Fibroblast of pulmonary artery (primary cell): ENCODE results near the gene DCAF17.
"Not testable (repeated sequence)": the region's sequence is repeated elsewhere in the genome, so short reads cannot be mapped to it uniquely, and the experiment has no call there.

Experiments
- DNase-seq: peaks from one replicate; pipeline ENCODE4 v3.0.0-alpha.2; 2010; ENCODE audit warnings: low read depth
- H3K4me3 ChIP-seq: replicated peaks from 2 replicates; pipeline ENCODE4 v1.5.1; 2011; ENCODE audit warnings: low read depth, mild to moderate bottlenecking, control low read depth, low read length, moderate library complexity
- TF ChIP-seq, protein P1 (sequence below): IDR thresholded peaks from 2 replicates; pipeline ENCODE4 v1.5.1; 2011; ENCODE audit warnings: mild to moderate bottlenecking, control low read depth, low read length, inconsistent platforms; ENCODE audit errors: missing control alignments

DCAF17 gene

DNA sequence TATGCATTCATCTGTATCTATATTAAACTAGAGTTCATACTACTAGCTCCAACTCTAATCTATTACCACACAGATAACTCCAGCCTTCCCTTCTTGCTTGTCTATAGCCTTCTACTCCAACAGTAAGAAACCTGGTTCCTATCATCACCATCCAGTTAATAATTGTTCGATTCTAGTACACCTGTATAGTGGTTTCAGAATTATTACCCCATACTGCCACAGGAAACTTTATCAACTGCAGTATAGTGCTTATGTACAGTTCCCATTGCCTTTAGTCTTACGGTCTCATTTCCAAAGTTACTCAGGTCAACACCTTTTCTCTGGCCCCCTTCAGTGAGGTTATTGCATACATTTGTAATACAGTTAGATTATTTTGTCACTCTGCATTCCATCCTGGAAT is 14.7 kb upstream of the DCAF17 start:
- no peak for DNase-seq
- TF ChIP-seq, protein P1, sequence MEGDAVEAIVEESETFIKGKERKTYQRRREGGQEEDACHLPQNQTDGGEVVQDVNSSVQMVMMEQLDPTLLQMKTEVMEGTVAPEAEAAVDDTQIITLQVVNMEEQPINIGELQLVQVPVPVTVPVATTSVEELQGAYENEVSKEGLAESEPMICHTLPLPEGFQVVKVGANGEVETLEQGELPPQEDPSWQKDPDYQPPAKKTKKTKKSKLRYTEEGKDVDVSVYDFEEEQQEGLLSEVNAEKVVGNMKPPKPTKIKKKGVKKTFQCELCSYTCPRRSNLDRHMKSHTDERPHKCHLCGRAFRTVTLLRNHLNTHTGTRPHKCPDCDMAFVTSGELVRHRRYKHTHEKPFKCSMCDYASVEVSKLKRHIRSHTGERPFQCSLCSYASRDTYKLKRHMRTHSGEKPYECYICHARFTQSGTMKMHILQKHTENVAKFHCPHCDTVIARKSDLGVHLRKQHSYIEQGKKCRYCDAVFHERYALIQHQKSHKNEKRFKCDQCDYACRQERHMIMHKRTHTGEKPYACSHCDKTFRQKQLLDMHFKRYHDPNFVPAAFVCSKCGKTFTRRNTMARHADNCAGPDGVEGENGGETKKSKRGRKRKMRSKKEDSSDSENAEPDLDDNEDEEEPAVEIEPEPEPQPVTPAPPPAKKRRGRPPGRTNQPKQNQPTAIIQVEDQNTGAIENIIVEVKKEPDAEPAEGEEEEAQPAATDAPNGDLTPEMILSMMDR, result no peak
- no peak overlapping the region for H3K4me3 ChIP-seq

DNA sequence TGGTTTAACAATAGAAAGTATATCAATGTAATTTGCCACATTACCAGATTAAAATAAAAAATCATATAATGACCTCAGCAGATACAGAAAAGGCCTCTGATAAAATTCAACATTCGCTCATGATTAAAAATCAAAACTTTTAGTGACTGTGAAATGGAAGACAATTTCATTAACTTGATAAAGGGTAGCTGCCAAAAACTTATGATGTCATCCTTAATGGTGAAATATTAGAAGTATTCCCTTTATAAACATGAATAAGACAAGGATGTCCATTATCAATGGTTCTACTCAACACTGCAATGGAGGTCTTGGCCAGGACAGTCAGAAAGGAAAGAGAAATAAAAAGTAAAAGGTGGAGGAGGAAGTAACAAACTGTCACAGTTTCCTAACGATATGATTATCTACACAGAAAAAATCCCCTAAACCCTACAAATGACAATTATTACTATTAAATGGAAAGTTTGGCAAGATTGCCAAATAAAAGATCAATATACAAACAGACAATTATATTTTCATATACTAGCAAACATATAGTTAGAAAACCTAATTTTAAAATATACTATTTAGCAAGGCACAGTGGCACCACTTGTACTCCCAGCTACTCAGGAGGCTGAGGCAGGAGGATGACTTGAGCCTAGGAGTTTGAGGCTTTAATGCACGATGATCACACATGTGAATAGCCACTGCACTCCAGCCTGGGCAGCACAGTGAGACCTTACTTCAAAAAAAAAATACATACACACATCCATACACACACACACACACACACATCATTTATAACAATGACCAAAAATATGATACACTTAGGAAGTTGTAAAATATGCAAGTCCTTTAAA is 13.1 kb upstream of the DCAF17 start:
- DNase-seq, result no peak
- TF ChIP-seq, protein P1, result no peak
- no peak overlapping the region for H3K4me3 ChIP-seq

DNA sequence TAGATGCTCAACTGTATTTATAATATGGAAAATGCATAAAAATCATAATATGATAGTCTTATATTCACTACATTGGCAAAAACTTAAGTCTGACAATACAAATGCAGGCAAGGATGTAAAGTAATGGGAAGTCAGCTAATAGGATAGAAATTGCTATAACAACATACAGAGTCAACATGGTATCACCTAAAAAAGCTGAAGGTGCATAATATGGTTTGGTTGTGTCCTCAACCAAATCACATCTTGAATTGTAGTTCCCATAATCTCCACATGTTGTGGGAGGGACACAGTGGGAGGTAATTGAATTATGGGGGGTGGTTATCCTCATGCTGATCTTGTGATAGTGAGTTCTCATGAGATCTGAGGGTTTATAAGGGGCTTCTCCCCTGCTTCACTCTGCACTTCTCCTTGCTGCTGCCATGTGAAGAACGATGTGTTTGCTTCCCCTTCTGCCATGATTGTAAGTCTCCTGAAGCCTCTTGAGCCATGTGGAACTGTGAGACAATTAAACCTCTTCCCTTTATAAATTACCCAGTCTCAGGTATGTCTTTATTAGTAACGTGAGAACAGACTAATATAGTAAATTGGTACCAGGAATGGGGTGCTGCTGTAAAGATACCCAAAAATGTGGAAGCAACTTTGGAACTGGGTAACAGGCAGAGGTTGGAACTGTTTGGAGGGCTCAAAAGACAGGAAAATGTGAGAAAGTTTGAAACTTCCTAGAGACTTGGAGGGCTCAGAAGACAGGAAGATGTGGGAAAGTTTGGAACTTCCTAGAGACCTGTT is 11.1 kb upstream of the DCAF17 start:
- not testable (repeated sequence) for H3K4me3 ChIP-seq, DNase-seq

DNA sequence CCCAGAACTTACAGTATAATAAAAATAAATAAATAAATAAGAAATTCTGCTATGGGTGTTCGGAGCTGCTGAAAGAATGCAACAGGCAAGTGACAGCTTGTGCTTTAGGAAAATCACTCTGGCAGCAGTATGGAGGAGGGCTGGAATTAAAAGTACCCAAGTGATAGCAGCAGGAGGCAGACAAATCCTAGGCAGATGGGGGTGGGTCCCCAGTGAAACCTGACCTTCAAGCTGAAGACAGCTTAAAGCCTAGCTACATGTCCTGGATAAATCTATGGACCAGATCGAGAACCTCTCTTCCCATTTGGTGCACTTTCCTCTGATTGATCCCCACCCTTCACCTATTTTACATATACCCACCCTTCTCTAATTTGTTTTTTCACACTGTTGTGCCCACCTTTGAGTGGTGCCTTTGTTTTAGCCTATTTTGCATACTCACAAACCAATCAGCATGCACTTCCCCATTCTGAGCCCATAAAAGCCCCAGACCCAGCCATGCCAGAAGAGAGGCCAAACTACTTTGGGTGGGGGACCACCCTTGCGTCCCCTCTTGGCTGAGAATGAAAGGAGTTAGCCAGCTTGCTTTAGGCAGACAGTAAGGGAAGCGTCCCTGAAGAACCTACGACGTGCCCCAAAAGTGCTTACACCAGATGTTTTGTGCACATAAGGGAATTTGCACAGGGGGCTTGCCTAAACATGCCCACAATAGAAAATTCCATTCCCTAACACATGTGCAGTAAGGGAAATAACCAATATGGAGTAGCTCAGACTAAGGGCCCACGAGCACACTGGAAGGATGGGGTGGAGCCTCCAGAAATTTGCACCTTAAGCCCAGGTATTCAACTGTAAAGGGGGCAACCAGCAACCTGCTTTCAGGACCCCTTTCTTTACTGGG is 3.3 kb upstream of the DCAF17 start:
- H3K4me3 ChIP-seq, result no peak overlapping the region
- no peak for DNase-seq
- TF ChIP-seq, protein P1, result no peak

DNA sequence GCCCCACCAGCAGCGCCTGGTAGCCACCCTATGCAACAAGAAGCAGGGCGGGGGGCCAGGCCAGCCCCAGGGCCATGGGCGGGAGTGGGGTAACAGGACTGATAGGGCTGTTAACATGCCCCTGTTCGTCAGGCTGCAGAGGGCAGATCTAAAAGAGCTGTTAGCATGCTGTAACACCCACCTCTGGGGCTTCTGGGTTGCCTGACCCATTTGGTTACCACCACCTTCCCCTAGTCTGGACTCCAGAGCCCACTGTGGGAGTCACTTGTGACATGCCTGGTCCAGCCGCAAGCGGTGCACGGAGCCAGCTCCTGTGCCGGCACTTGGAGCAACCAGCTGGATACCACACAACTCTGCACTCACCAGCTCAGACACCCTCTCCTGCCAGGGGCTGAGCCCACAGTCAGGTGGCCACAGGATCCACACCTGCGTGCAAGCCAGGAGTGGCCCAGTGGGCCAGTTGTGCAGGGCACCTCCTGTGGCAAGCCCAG is 2.3 kb upstream of the DCAF17 start:
- DNase-seq, result no peak
- TF ChIP-seq, protein P1, result no peak
- no peak overlapping the region for H3K4me3 ChIP-seq

DNA sequence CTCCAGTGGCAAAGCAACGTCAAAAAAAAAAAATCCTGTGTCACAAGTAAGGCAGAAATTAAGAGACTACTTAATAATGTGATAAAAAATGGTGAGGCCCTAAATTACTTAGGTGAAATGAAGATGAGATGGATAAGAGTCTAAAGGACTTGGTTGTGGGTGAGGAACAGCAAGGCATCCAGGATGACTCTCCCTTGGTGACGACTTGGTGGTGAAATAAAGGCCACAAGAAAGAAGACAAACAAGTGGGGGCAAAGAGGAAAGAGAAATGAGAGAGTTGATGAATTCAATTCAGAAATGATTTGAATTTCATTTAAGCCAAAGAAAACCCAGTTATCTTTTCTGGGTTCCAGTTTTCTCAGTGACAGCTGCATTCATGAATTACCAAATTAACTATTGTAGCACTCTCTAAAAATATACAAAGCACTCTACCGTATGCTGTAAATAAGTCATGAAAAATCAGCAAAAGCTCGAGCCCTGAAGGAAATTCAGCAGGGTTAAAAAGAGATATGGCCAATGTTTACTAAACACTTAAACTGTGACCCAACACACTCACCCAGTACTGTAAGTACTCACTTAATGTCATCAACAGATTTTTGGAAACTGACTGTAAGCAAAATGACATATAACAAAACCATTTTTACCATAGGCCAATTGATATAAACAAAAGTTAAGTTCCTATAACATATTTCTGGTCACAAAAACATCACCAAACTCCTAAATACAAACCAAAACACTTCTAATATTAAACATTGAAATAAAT is 1.6 kb upstream of the DCAF17 start:
- TF ChIP-seq, protein P1, result no peak
- H3K4me3 ChIP-seq, result no peak overlapping the region
- no peak for DNase-seq
